Progenitor cell of endocrine pancreas (in vitro differentiated cells): ENCODE results near the gene SLC12A4. TPM values are rescaled to one million over a fixed set of nuclear protein-coding genes. Genes with fewer than 3 reads are reported as not detected.
A peak's percentile ranks its signal among the peaks of the same experiment; 100 is the strongest.

Experiments
- DNase-seq: peaks from one replicate; pipeline ENCODE4 v3.0.0; 2021; ENCODE audit warnings: low spot score; ENCODE audit not compliant: unreplicated experiment
- H3K27ac Mint-ChIP-seq: 2 replicates; pipeline ENCODE4 v1.8.0; 2021; ENCODE audit warnings: mild to moderate bottlenecking, moderate library complexity, mixed read lengths
- H3K27me3 Mint-ChIP-seq: 2 replicates; pipeline ENCODE4 v1.8.0; 2021; ENCODE audit warnings: mixed read lengths
- H3K36me3 Mint-ChIP-seq: 2 replicates; pipeline ENCODE4 v1.8.0; 2022; ENCODE audit warnings: mixed read lengths; ENCODE audit not compliant: insufficient read depth
- H3K4me1 Mint-ChIP-seq: 2 replicates; pipeline ENCODE4 v1.8.0; 2021; ENCODE audit warnings: low read depth, mixed read lengths
- H3K4me3 Mint-ChIP-seq: 2 replicates; pipeline ENCODE4 v1.8.0; 2021; ENCODE audit warnings: low read depth, mild to moderate bottlenecking, moderate library complexity, mixed read lengths
- H3K9me3 Mint-ChIP-seq: 2 replicates; pipeline ENCODE4 v1.8.0; 2021; ENCODE audit warnings: low read depth, mixed read lengths
- CTCF ChIP-seq: fragments of 200-600 bp; sonication (generic); IDR thresholded peaks from one replicate; pipeline ENCODE4 v1.5.0; 2021; ENCODE audit warnings: antibody characterized with exemption, mild to moderate bottlenecking; ENCODE audit not compliant: unreplicated experiment
- total RNA-seq: library from RNA; stranded (reverse); gene quantifications from 2 replicates; pipeline ENCODE4 v1.2.1, GENCODE V29; 2021

SLC12A4 gene
- total RNA-seq, 1 donor from 2014 or later = 74.3 TPM

- H3K4me1 Mint-ChIP-seq = peaks cover 15% of the 10 kb centered on the region
- peaks cover 3% of the 10 kb centered on the region for H3K27me3 Mint-ChIP-seq
- peaks cover 3% of the 10 kb centered on the region for H3K36me3 Mint-ChIP-seq
- H3K4me3 Mint-ChIP-seq = peak overlapping the region; percentile 96
- TF ChIP-seq CTCF = no peak
- H3K9me3 Mint-ChIP-seq = no peaks in the 10 kb centered on the region
- no peak for DNase-seq
- peak overlapping the region; percentile 60 for H3K27ac Mint-ChIP-seq
Measured at GRCh38 chr16:67935101-67935401, 33.4 kb downstream of the SLC12A4 start.

GRCh38 chr16:67934306-67935100 lies 33.9 kb downstream of the SLC12A4 start:
- Mint-ChIP-seq H3K27me3 (peaks cover 3% of the 10 kb centered on the region), H3K4me3 (peak overlapping the region; percentile 96), H3K4me1 (peaks cover 15% of the 10 kb centered on the region), H3K9me3 (no peaks in the 10 kb centered on the region), H3K36me3 (peaks cover 3% of the 10 kb centered on the region), H3K27ac (peak overlapping the region; percentile 60)
- no peak for TF ChIP-seq CTCF
- DNase-seq = no peak

- H3K4me1 Mint-ChIP-seq = peaks cover 15% of the 10 kb centered on the region
- H3K27ac Mint-ChIP-seq = peak overlapping the region; percentile 49
- no peaks in the 10 kb centered on the region for H3K9me3 Mint-ChIP-seq
- H3K36me3 Mint-ChIP-seq = peaks cover 3% of the 10 kb centered on the region
- peaks cover 3% of the 10 kb centered on the region for H3K27me3 Mint-ChIP-seq
- no peak for DNase-seq
- TF ChIP-seq CTCF = no peak
- no peak overlapping the region for H3K4me3 Mint-ChIP-seq
Measured at GRCh38 chr16:67933805-67934204, 34.6 kb downstream of the SLC12A4 start.

- Mint-ChIP-seq H3K4me3 (no peak overlapping the region), H3K27ac (no peak overlapping the region), H3K36me3 (peaks cover 4% of the 10 kb centered on the region)
Measured at GRCh38 chr16:67932462-67932840, 36.0 kb downstream of the SLC12A4 start.

More at GRCh38 chr16:67932462-67932840, 36.0 kb downstream of the SLC12A4 start:
- Mint-ChIP-seq H3K27me3 (peaks cover 3% of the 10 kb centered on the region), H3K4me1 (peaks cover 15% of the 10 kb centered on the region), H3K9me3 (no peaks in the 10 kb centered on the region)
- TF ChIP-seq CTCF = no peak
- no peak for DNase-seq
